HG03520 (cell line): ENCODE data around the gene UPP1.

Source experiments
- ATAC-seq: cut with Tn5 transposase; IDR thresholded peaks from one replicate; pipeline ENCODE4 v1.9.1; 2021; ENCODE audit warnings: mild to moderate bottlenecking, moderate library complexity; ENCODE audit not compliant: unreplicated experiment

UPP1 gene

GRCh38 chr7:48084727-48085432 is 4.2 kb upstream of the UPP1 start:
- peak; percentile 63 for ATAC-seq

GRCh38 chr7:48085433-48085791 is 3.7 kb upstream of the UPP1 start:
- no peak for ATAC-seq

- no peak for ATAC-seq
Measured at GRCh38 chr7:48085942-48086341, 3.1 kb upstream of the UPP1 start.

GRCh38 chr7:48087349-48087748 is 1.7 kb upstream of the UPP1 start:
- ATAC-seq, result peak; percentile 18

GRCh38 chr7:48088559-48089045 is 463 bp upstream of the UPP1 start:
- ATAC-seq, result peak; percentile 38

GRCh38 chr7:48090095-48090805 is 1.2 kb downstream of the UPP1 start:
- no peak for ATAC-seq

GRCh38 chr7:48091506-48092433 is 2.7 kb downstream of the UPP1 start:
- no peak for ATAC-seq

GRCh38 chr7:48094861-48095293 is 5.8 kb downstream of the UPP1 start:
- no peak for ATAC-seq

GRCh38 chr7:48096273-48096672 is 7.2 kb downstream of the UPP1 start:
- ATAC-seq, result no peak

- no peak for ATAC-seq
Measured at GRCh38 chr7:48097521-48098231, 8.6 kb downstream of the UPP1 start.

GRCh38 chr7:48098846-48099245 is 9.8 kb downstream of the UPP1 start:
- ATAC-seq, result no peak

- no peak for ATAC-seq
Measured at GRCh38 chr7:48099781-48100180, 10.7 kb downstream of the UPP1 start.

- ATAC-seq, result no peak
Measured at GRCh38 chr7:48101352-48101751, 12.3 kb downstream of the UPP1 start.

GRCh38 chr7:48101968-48102367 is 12.9 kb downstream of the UPP1 start:
- ATAC-seq, result no peak

- no peak for ATAC-seq
Measured at GRCh38 chr7:48102530-48102929, 13.5 kb downstream of the UPP1 start.

GRCh38 chr7:48105045-48105444 is 16.0 kb downstream of the UPP1 start:
- ATAC-seq, result no peak

- no peak for ATAC-seq
Measured at GRCh38 chr7:48106906-48107659, 18.0 kb downstream of the UPP1 start.

GRCh38 chr7:48107926-48108472 is 18.9 kb downstream of the UPP1 start:
- ATAC-seq, result no peak

GRCh38 chr7:48108959-48109847 is 20.1 kb downstream of the UPP1 start:
- no peak for ATAC-seq
